Neuronal stem cell (in vitro differentiated cells): Measurements from ENCODE around the gene PUDP.

Experiments used
- DNase-seq: peaks from one replicate; pipeline ENCODE4 v3.0.0-alpha.2; 2013; ENCODE audit warnings: low spot score
- H2AFZ ChIP-seq: one replicate; pipeline ENCODE4 v1.6.1; 2013; ENCODE audit warnings: mild to moderate bottlenecking, low read length, inconsistent platforms
- H2AK5ac ChIP-seq: 2 replicates; pipeline ENCODE4 v1.6.1; 2013; ENCODE audit warnings: low read depth, mild to moderate bottlenecking, inconsistent platforms, low read length, moderate library complexity, mixed read lengths
- H2BK120ac ChIP-seq: 2 replicates; pipeline ENCODE4 v1.6.1; 2013; ENCODE audit warnings: low read depth, mild to moderate bottlenecking, inconsistent platforms, low read length, moderate library complexity, mixed read lengths
- H2BK12ac ChIP-seq: one replicate; pipeline ENCODE4 v1.6.1; 2013; ENCODE audit warnings: low read length, inconsistent platforms
- H2BK15ac ChIP-seq: 2 replicates; pipeline ENCODE4 v1.6.1; 2013; ENCODE audit warnings: mild to moderate bottlenecking, low read length, inconsistent platforms, mixed read lengths
- H2BK5ac ChIP-seq: one replicate; pipeline ENCODE4 v1.6.1; 2013; ENCODE audit warnings: inconsistent platforms, mild to moderate bottlenecking, low read length, moderate library complexity
- H3K14ac ChIP-seq: one replicate; pipeline ENCODE4 v1.6.1; 2013; ENCODE audit warnings: low read length, inconsistent platforms
- H3K18ac ChIP-seq: 2 replicates; pipeline ENCODE4 v1.6.1; 2013; ENCODE audit warnings: low read length, inconsistent platforms
- H3K23ac ChIP-seq: 2 replicates; pipeline ENCODE4 v1.6.1; 2013; ENCODE audit warnings: low read depth, mild to moderate bottlenecking, mixed read lengths, low read length, inconsistent platforms; ENCODE audit not compliant: poor library complexity
- H3K27ac ChIP-seq: replicated peaks from 3 replicates; pipeline ENCODE4 v1.5.1; 2013; ENCODE audit warnings: low read length, inconsistent platforms
- H3K27me3 ChIP-seq, 3 experiments: 2 replicates each; pipeline ENCODE4 v1.6.1; 2013; ENCODE audit warnings: low read length in 3 of 3, mild to moderate bottlenecking in 2 of 3, inconsistent platforms in 1 of 3, low read depth in 1 of 3, mixed read lengths in 1 of 3, moderate library complexity in 1 of 3; ENCODE audit not compliant: control insufficient read depth in 3 of 3, insufficient read depth in 3 of 3
- H3K36me3 ChIP-seq, 2 donors: replicated peaks in 1 of 2; 2 replicates each; pipeline ENCODE4 v1.6.1; 2013; ENCODE audit warnings: low read length in 2 of 2; ENCODE audit not compliant: control insufficient read depth in 2 of 2, insufficient read depth in 2 of 2
- H3K4ac ChIP-seq: 2 replicates; pipeline ENCODE4 v1.6.1; 2013; ENCODE audit warnings: inconsistent platforms, mild to moderate bottlenecking, low read length, moderate library complexity
- H3K4me1 ChIP-seq, 2 donors: 1 replicate in 1 of 2; 2 replicates in 1 of 2; pipeline ENCODE4 v1.6.1; 2013; ENCODE audit warnings: low read length in 2 of 2, low read depth in 1 of 2; ENCODE audit not compliant: control insufficient read depth in 2 of 2, insufficient read depth in 1 of 2
- H3K4me2 ChIP-seq: one replicate; pipeline ENCODE4 v1.6.1; 2013; ENCODE audit warnings: mild to moderate bottlenecking, low read length, inconsistent platforms; ENCODE audit not compliant: insufficient read depth, poor library complexity, severe bottlenecking
- H3K4me3 ChIP-seq, 2 donors: 2 replicates each; pipeline ENCODE4 v1.5.1; 2013; ENCODE audit warnings: low read length in 2 of 2, mild to moderate bottlenecking in 2 of 2, inconsistent platforms in 1 of 2, moderate library complexity in 1 of 2
- H3K79me1 ChIP-seq: one replicate; pipeline ENCODE4 v1.6.1; 2013; ENCODE audit warnings: low read depth, mild to moderate bottlenecking, inconsistent platforms, low read length, moderate library complexity
- H3K9ac ChIP-seq: one replicate; pipeline ENCODE4 v1.6.1; 2013; ENCODE audit warnings: mild to moderate bottlenecking, low read depth, low read length, inconsistent platforms; ENCODE audit not compliant: poor library complexity
- H3K9me3 ChIP-seq, 2 donors: replicated peaks in 1 of 2; 2 replicates each; pipeline versions ENCODE3 to v1.6.1; 2013; ENCODE audit warnings: low read length in 2 of 2, mild to moderate bottlenecking in 2 of 2, inconsistent platforms in 1 of 2, low read depth in 1 of 2, mixed read lengths in 1 of 2, moderate library complexity in 1 of 2; ENCODE audit not compliant: control insufficient read depth in 2 of 2, insufficient read depth in 1 of 2
- H4K8ac ChIP-seq: one replicate; pipeline ENCODE4 v1.6.1; 2013; ENCODE audit warnings: low read depth, mild to moderate bottlenecking, inconsistent platforms, low read length, moderate library complexity
- H4K91ac ChIP-seq: one replicate; pipeline ENCODE4 v1.6.1; 2013; ENCODE audit warnings: low read length, low read depth, mild to moderate bottlenecking, inconsistent platforms; ENCODE audit not compliant: poor library complexity
- WGBS, 2 donors: extraction: QIAGEN DNeasy Blood & Tissue Kit; methylation state at CpG; one replicate each; pipeline ENCODE4 v1.1.7; 2013; ENCODE audit warnings: missing lambda C conversion rate in 2 of 2, mixed read lengths in 1 of 2; ENCODE audit not compliant: insufficient read length in 2 of 2, insufficient replicate concordance in 1 of 2; ENCODE audit errors: extremely low coverage in 2 of 2; 5-methylcytosine and 5-hydroxymethylcytosine counted together

The PUDP gene

DNA sequence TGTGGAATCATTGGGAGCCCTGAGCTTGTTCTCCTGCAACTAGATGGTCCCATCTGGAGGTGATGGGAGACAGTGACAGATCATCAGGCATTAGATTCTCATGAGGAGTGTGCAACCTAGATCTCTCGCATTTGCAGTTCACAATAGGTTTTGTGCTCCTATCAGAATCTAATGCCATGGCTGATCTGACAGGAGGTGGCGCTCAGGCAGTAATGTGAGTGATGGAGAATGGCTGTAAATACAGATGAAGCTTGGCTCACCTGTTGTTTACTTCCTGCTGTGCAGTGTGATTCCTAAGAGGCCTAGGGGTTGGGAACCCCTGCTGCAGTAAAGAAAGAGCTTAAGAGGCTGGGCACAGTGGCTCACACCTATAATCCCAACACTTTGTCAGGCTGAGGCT lies 42.2 kb upstream of the PUDP start:
- Histone ChIP-seq H2BK120ac (no peak overlapping the region), H3K27ac (no peak overlapping the region), H3K79me1 (no peaks in the 10 kb centered on the region), H4K8ac (no peak overlapping the region), H2AK5ac (no peak overlapping the region), H2BK12ac (no peak overlapping the region), H3K23ac (no peak overlapping the region), H3K18ac (no peak overlapping the region), H2BK5ac (no peak overlapping the region), H4K91ac (no peak overlapping the region), H3K14ac (no peak overlapping the region), H3K27me3 (no peaks in the 10 kb centered on the region), H2AFZ (no peak overlapping the region), H3K4me1 (peaks cover 0 to 2% of the 10 kb centered on the region in 2 donors), H3K4me2 (no peak overlapping the region), H3K4me3 (no peak overlapping the region), H3K9me3 (no peaks in the 10 kb centered on the region), H3K36me3 (no peaks in the 10 kb centered on the region), H2BK15ac (no peak overlapping the region), H3K9ac (no peak overlapping the region), H3K4ac (no peak overlapping the region)
- WGBS, 2 donors = no CpG with 5 or more reads among the region's 2 CpGs
- DNase-seq = no peak

DNA sequence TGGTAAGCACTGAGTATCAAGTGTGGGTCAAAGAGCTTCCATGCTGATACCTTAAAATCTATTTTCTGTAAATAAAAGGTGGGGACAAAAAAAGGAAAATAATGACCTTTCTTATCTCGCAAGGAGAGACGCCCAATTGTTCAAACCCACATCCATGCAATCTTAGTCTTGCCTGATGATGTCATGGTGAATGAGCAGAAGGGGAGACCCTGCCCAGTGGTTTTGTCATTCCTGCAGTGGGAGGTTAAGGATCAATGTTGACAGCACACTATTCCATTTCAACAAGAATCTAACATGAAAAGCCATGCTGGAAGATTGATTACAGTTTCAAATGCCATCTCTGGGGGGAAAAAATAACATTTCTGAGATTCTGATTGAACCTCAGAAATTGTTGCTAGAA lies 40.7 kb upstream of the PUDP start:
- H3K18ac ChIP-seq = no peak overlapping the region
- no peak overlapping the region for H2BK12ac ChIP-seq
- no peak overlapping the region for H3K4me3 ChIP-seq
- no peak overlapping the region for H4K8ac ChIP-seq
- H3K23ac ChIP-seq = no peak overlapping the region
- H3K14ac ChIP-seq = no peak overlapping the region
- no peak overlapping the region for H2BK15ac ChIP-seq
- no peak overlapping the region for H2BK120ac ChIP-seq
- no peak overlapping the region for H2AFZ ChIP-seq
- H3K4me1 ChIP-seq = peaks cover 0 to 2% of the 10 kb centered on the region in 2 donors
- no peak overlapping the region for H3K27ac ChIP-seq
- no peak overlapping the region for H2AK5ac ChIP-seq
- H3K4me2 ChIP-seq = no peak overlapping the region
- no peaks in the 10 kb centered on the region for H3K36me3 ChIP-seq
- no peak overlapping the region for H3K4ac ChIP-seq
- H3K27me3 ChIP-seq = no peaks in the 10 kb centered on the region
- no CpG with 5 or more reads among the region's 2 CpGs for WGBS, 2 donors
- no peak for DNase-seq
- H4K91ac ChIP-seq = no peak overlapping the region
- no peak overlapping the region for H2BK5ac ChIP-seq
- no peaks in the 10 kb centered on the region for H3K9me3 ChIP-seq
- H3K79me1 ChIP-seq = no peaks in the 10 kb centered on the region
- no peak overlapping the region for H3K9ac ChIP-seq

DNA sequence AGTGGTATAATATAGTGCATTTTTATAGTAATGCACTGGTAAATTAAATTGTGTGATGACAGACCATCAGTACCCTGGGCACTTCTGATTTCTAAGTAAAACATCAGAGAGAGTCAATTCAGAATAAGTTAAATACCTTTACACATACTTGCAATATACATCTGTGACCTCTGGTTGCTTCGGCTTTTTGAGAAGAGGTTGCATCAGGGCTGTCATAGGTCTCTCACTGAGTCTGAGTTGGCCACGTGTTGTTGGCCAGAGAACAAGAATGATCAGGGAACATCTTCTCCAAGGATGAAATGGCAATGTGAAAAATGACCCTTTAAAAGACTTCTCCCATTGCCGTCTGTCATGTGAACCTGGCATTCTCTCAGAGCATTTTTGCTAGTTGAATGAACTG lies 36.9 kb upstream of the PUDP start:
- Histone ChIP-seq H3K14ac (no peak overlapping the region), H3K18ac (no peak overlapping the region), H2BK120ac (no peak overlapping the region), H3K36me3 (no peaks in the 10 kb centered on the region), H3K79me1 (no peaks in the 10 kb centered on the region), H3K4me2 (no peak overlapping the region), H3K9me3 (no peaks in the 10 kb centered on the region), H3K4me1 (peaks cover 0 to 2% of the 10 kb centered on the region in 2 donors), H3K4ac (no peak overlapping the region), H3K9ac (no peak overlapping the region), H3K23ac (no peak overlapping the region), H2AFZ (no peak overlapping the region), H2BK15ac (no peak overlapping the region), H3K4me3 (no peak overlapping the region), H3K27me3 (no peaks in the 10 kb centered on the region), H2AK5ac (no peak overlapping the region), H2BK12ac (no peak overlapping the region), H4K8ac (no peak overlapping the region), H2BK5ac (no peak overlapping the region), H4K91ac (no peak overlapping the region), H3K27ac (no peak overlapping the region)
- no peak for DNase-seq
- no CpG with 5 or more reads among the region's 3 CpGs for WGBS, 2 donors

DNA sequence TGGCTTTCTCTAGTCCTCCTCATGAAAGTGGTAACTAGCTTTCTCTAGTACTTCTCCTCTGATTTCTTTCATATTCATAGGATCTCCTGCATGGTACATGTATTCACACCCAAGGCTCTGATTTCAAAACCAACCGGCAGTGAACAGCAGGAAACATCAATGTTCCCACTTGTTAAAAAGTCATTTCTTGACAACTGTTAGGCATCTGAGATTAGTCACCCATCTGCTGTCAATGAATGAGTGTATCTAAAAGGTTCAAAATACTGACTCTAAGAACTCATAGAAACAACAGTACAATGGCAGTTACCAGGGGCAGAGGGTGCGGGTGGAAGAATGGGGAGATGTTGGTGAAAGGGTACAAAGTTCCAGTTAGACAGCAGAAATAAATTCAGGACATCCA lies 31.5 kb upstream of the PUDP start:
- Histone ChIP-seq H3K4me2 (no peak overlapping the region), H3K79me1 (no peaks in the 10 kb centered on the region), H3K36me3 (no peaks in the 10 kb centered on the region), H2BK15ac (no peak overlapping the region), H3K4me1 (no peaks in the 10 kb centered on the region), H2BK12ac (no peak overlapping the region), H3K4ac (no peak overlapping the region), H2BK5ac (no peak overlapping the region), H2AFZ (no peak overlapping the region), H2BK120ac (no peak overlapping the region), H2AK5ac (no peak overlapping the region), H3K9me3 (no peaks in the 10 kb centered on the region), H3K23ac (no peak overlapping the region), H3K18ac (no peak overlapping the region), H4K91ac (no peak overlapping the region), H3K27ac (no peak overlapping the region), H3K14ac (no peak overlapping the region), H3K9ac (no peak overlapping the region), H4K8ac (no peak overlapping the region), H3K27me3 (no peaks in the 10 kb centered on the region), H3K4me3 (no peak overlapping the region)
- WGBS, 2 donors = no CpG with 5 or more reads among the region's 2 CpGs
- DNase-seq = no peak
